ENCODE data around the gene CDC42EP1.

CDC42EP1 gene

GRCh38 chr22:37578002-37578401 lies 17.7 kb downstream of the CDC42EP1 start:
- Histone ChIP-seq H3K36me3 (replicated peaks; ENCODE audit: insufficient read depth, low read length) (no peaks in the 10 kb centered on the region), H3K9ac (ENCODE audit: low read length) (no peak overlapping the region), H3K4me1 (ENCODE audit: low read length) (no peaks in the 10 kb centered on the region), H3K4me2 (ENCODE audit: low read depth, low read length) (no peak overlapping the region), H3K9me2 (replicated peaks; ENCODE audit: insufficient read depth, low read length) (no peaks in the 10 kb centered on the region), H3K4me3 (ENCODE audit: low read length) (no peak overlapping the region), H3K27ac (ENCODE audit: low read length) (no peak overlapping the region), H3K9me3 (replicated peaks; ENCODE audit: insufficient read depth, low read length) (no peaks in the 10 kb centered on the region), H3K79me2 (ENCODE audit: low read length) (no peaks in the 10 kb centered on the region), H4K20me1 (ENCODE audit: insufficient read depth, low read length) (no peaks in the 10 kb centered on the region), H3K27me3 (replicated peaks; ENCODE audit: insufficient read depth, low read length) (peaks cover 43% of the 10 kb centered on the region), H2AFZ (ENCODE audit: low read length) (no peak overlapping the region), H3F3A (ENCODE audit: insufficient read depth, low read length) (no peaks in the 10 kb centered on the region)
- DNase-seq = no peak
- no peak for TF ChIP-seq EZH2phosphoT487 (IDR thresholded peaks at IDR 0.05; ENCODE audit: low read length)
- TF ChIP-seq CTCF (IDR thresholded peaks at IDR 0.05; ENCODE audit: low read length) = no peak
- no peak for TF ChIP-seq EZH2 (optimal IDR thresholded peaks at IDR 0.05; ENCODE audit: low read depth, low read length)

DNA sequence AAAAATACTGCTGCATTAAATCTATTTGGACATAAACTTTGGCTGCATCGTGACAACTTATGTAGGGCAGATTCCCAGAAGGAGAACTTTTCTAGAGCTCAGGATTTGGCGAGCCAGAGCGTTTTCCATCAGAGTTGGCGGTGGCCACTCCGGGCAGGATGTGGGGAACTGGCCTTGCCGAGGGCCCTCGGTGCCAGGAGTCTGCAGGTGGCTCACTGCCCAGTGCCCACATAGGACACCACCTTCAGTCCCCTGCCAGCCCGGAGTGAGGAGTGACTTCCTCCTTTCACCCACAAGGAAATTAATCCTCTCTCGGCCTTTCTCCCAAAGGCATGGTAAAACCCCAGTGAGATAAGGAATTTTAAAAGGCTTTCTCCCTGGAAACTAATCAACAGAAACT lies 21.2 kb downstream of the CDC42EP1 start:
- H4K20me1 ChIP-seq (ENCODE audit: insufficient read depth, low read length) = no peaks in the 10 kb centered on the region
- H3K36me3 ChIP-seq (replicated peaks; ENCODE audit: insufficient read depth, low read length) = no peaks in the 10 kb centered on the region
- H2AFZ ChIP-seq (ENCODE audit: low read length) = no peak overlapping the region
- H3K4me3 ChIP-seq (ENCODE audit: low read length) = no peak overlapping the region
- H3K9ac ChIP-seq (ENCODE audit: low read length) = no peak overlapping the region
- peaks cover 42% of the 10 kb centered on the region for H3K27me3 ChIP-seq (replicated peaks; ENCODE audit: insufficient read depth, low read length)
- no peak overlapping the region for H3K4me2 ChIP-seq (ENCODE audit: low read depth, low read length)
- no peaks in the 10 kb centered on the region for H3K4me1 ChIP-seq (ENCODE audit: low read length)
- no peaks in the 10 kb centered on the region for H3K9me3 ChIP-seq (replicated peaks; ENCODE audit: insufficient read depth, low read length)
- no peak for DNase-seq
- H3K9me2 ChIP-seq (replicated peaks; ENCODE audit: insufficient read depth, low read length) = no peaks in the 10 kb centered on the region
- no peak overlapping the region for H3K27ac ChIP-seq (ENCODE audit: low read length)
- H3K79me2 ChIP-seq (ENCODE audit: low read length) = no peaks in the 10 kb centered on the region
- no peak for TF ChIP-seq EZH2 (optimal IDR thresholded peaks at IDR 0.05; ENCODE audit: low read depth, low read length)
- TF ChIP-seq EZH2phosphoT487 (IDR thresholded peaks at IDR 0.05; ENCODE audit: low read length) = no peak
- TF ChIP-seq CTCF (IDR thresholded peaks at IDR 0.05; ENCODE audit: low read length) = no peak
- no peaks in the 10 kb centered on the region for H3F3A ChIP-seq (ENCODE audit: insufficient read depth, low read length)

- Histone ChIP-seq H3K4me1 (ENCODE audit: low read length) (no peaks in the 10 kb centered on the region), H3K4me2 (ENCODE audit: low read depth, low read length) (no peak overlapping the region), H4K20me1 (ENCODE audit: insufficient read depth, low read length) (no peaks in the 10 kb centered on the region), H3F3A (ENCODE audit: insufficient read depth, low read length) (no peaks in the 10 kb centered on the region), H3K27ac (ENCODE audit: low read length) (no peak overlapping the region), H3K4me3 (ENCODE audit: low read length) (no peak overlapping the region), H3K9me2 (replicated peaks; ENCODE audit: insufficient read depth, low read length) (no peaks in the 10 kb centered on the region), H3K36me3 (replicated peaks; ENCODE audit: insufficient read depth, low read length) (no peaks in the 10 kb centered on the region), H3K27me3 (replicated peaks; ENCODE audit: insufficient read depth, low read length) (peaks cover 39% of the 10 kb centered on the region), H3K9me3 (replicated peaks; ENCODE audit: insufficient read depth, low read length) (no peaks in the 10 kb centered on the region), H2AFZ (ENCODE audit: low read length) (no peak overlapping the region), H3K79me2 (ENCODE audit: low read length) (no peaks in the 10 kb centered on the region), H3K9ac (ENCODE audit: low read length) (no peak overlapping the region)
- DNase-seq = no peak
- no peak for TF ChIP-seq EZH2 (optimal IDR thresholded peaks at IDR 0.05; ENCODE audit: low read depth, low read length)
- TF ChIP-seq CTCF (IDR thresholded peaks at IDR 0.05; ENCODE audit: low read length) = no peak
- TF ChIP-seq EZH2phosphoT487 (IDR thresholded peaks at IDR 0.05; ENCODE audit: low read length) = no peak
These were observed 22.2 kb downstream of the CDC42EP1 start for GRCh38 chr22:37582526-37582925.
